SKM-1 treated with dmso at 0.1 percent for 144 hours (cell line): ENCODE results near the gene SYTL3.
A peak's percentile ranks its signal among the peaks of the same experiment; 100 is the strongest.
"Not testable (repeated sequence)": the region's sequence is repeated elsewhere in the genome, so short reads cannot be mapped to it uniquely, and the experiment has no call there.

ENCODE experiments used
- DNase-seq: peaks from one replicate; lab custom pipeline; 2025; ENCODE audit not compliant: unreplicated experiment; lab: John Stamatoyannopoulos, UW

The SYTL3 gene

DNA sequence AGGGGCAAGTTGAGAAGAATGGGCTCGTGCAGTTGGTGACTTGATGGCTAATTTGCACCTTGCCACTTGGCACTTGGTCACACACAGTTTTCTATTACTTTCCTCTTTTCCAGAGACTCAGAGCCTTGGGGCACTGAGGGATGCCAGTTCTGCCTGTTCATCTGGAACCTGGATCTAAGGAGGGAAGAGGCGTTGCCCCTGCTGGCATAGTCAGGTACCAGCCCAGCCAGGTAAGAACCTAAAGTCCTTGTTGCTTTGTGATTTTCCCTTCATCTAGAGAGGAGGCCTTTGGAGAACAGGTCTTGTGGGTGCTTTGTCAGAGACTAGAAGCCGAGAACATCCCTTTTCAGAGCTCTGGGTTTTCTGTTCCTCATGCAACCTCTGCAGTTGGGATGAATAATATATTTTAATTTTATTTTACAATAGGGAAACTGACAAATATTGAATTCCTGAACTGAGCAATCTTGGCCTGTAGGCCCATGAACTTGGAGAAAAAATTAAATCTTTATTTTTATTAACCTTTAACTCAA is 11.4 kb downstream of the SYTL3 start:
- no peak for DNase-seq

- no peak for DNase-seq
Observed at GRCh38 chr6:158662607-158662953, 12.7 kb downstream of the SYTL3 start.

DNA sequence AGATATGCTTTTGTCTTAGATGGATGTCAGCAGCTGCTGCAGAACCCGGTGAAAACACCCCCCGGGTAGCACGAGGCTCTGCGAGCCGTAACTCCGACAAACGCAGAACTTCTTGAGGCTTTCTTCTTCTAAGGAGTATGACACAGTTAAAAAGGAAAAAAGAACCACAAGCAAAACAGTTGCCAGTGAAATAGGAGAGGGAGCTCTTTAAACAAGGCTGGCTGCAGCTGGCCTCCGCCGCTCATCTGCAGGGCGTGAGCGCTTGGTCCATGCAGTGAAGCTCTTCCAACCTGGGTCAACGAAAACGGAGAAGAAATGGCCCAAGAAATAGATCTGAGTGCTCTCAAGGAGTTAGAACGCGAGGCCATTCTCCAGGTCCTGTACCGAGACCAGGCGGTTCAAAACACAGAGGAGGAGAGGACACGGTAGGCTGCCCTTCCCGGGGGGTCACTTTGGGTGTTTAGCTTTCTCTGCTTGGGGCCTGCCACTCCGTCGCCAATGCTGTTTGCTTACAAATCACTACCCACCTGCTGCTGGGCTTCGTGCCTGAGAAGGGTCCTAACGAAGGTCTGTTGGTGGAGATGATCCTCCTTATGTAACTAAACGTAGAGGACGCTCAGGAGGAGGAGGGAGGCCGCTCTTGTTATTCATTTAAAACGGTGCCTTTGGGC is 13.2 kb downstream of the SYTL3 start:
- no peak for DNase-seq

DNA sequence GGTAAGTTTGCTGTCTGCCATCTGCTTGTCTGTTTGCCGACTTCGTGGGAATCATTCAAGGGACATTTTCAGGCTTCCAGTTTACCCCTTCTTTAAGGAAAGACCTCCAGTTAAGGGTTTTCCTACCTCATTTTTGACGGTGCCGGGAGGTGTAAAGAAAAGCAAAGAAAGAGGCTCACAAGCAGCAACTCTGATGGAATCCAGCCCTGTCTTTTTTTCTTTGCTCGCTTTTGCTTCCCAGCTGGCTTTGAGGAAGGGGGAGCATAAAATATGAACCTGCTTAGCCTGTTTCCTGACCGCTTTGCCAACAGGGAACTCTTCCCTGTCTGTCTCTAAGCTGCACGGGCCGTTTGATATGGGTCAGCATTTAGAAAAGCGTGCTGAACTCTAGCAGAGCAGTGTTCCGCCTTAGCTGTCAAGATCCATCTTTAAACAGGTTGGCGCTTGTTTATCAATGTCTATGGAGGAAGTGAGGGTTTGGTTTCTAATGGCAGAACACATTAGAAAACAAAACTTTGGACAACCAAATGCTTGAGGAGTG is 13.8 kb downstream of the SYTL3 start:
- DNase-seq, result no peak

GRCh38 chr6:158665332-158665731 is 15.5 kb downstream of the SYTL3 start:
- no peak for DNase-seq

GRCh38 chr6:158666628-158667359 is 16.9 kb downstream of the SYTL3 start:
- peak; percentile 99 for DNase-seq

- no peak for DNase-seq
Observed at GRCh38 chr6:158667360-158667981, 17.6 kb downstream of the SYTL3 start.

DNA sequence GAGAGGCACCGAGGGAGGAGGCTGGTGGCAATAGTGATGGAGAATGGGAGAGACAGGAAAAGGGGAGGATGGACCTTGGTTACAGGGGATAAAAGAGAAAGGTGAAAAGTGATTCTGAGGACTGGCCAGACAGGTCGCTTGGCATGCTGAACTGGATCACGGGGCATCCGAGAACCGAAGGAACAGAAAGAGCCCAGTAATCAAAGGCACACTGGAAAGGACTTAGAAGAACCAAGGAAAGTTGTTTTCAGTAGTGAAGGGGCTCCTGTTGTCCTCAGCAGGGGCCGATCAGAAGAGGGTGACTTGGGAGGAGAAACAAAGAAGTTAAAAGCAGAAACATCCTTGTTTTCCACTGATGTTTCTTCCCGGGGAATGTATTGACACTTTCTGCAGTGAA is 18.9 kb downstream of the SYTL3 start:
- no peak for DNase-seq

- DNase-seq, result no peak
Observed at GRCh38 chr6:158669145-158670035, 19.5 kb downstream of the SYTL3 start.

- not testable (repeated sequence) for DNase-seq
Observed at GRCh38 chr6:158672119-158672518, 22.3 kb downstream of the SYTL3 start.

DNA sequence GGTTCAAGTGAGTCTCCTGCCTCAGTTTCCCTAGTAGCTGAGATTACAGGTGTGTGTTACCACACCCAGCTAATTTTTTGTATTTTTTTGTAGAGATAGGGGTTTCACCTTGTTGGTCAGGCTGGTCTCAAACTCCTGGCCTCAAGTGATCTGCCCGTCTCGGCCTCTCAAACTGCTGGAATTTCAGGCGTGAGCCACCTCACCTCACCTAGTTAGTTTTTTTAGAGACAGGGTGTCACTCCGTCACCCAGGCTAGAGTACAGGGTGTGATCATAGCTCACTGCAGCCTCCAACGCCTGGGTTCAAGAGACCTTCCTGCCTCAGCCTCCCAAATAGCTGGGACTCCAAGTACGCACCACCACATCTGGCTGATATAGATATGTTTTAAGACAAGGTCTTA is 22.9 kb downstream of the SYTL3 start:
- no peak for DNase-seq

GRCh38 chr6:158674342-158675131 is 24.7 kb downstream of the SYTL3 start:
- DNase-seq, result no peak

- DNase-seq, result not testable (repeated sequence)
Observed at GRCh38 chr6:158677094-158677493, 27.2 kb downstream of the SYTL3 start.

DNA sequence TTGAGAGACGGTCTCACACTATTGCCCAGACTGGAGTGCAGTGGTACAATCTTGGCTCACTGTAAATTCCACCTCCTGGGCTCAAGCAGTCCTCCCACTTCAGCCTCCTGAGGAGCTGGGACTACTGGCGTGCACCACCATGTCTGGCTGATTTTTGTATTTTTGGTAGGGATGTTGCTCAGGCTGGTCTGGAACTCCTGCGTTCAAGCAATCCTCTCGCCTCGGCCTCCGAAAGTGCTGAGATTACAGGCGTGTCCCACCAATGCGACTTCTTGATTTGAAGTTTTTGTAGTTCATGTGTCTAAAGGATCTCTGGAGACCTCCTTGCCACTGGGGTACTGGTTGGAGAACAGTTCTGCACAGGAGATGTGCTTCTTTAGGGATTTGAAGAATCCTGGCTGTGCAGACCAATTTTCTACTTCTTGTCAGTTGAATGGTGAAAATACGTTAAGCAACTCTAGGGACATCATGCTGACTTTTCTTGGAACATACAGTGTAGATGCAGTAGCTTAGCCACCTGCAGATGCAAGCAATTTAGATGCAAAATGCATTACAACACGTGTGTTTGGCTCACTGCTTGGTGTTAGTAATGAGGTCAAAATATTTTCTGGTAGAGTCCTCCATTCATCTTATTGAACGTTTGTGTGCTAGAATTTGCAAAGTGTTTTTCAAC is 28.2 kb downstream of the SYTL3 start:
- no peak for DNase-seq

GRCh38 chr6:158680015-158680414 is 30.2 kb downstream of the SYTL3 start:
- no peak for DNase-seq

DNA sequence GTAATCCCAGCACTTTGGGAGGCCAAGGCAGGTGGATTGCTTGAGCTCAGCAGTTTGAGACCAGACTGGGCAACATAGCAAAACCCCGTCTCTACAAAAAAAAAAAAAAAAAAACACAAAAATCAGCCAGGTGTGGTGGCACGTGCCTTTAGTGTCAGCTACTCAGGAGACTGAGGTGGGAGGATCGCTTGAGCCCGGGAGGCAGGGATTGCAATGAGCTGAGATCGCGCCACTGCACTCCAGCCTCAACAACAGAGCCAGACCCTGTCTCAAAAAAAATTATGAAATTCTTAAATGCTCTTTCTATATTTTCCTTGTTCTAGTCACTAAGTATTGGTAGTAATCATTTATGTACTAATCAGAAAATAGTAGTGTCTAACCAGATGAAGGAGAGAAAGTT is 30.6 kb downstream of the SYTL3 start:
- no peak for DNase-seq

- no peak for DNase-seq
Observed at GRCh38 chr6:158684311-158684710, 34.5 kb downstream of the SYTL3 start.

DNA sequence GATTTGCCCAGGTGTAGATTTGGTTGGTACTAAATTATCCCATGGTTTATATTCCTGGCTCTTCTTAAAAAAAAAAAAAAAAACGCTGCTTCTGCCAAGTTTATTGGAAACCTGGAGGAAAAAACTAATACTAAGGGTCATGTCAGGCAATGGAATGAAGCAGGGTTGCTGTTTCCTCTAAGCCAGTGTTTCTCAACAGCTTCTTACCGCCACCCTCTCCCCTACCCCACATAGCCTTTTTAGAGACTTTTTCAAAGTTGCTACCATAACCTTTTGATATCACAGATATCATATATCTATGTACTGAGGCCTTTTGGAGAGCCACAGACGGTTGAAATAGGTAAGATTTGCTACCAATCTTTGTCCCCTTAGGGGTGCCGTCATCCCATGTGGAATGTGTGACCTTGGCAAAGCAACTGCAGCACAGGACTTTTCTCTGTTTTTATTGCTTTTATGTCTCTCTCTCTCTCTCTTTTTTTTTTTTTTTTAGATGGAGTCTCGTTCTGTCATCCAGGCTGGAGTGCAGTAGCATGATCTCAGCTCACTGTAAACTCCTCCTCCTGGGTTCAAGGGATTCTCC is 35.0 kb downstream of the SYTL3 start:
- no peak for DNase-seq

- no peak for DNase-seq
Observed at GRCh38 chr6:158686311-158686710, 36.5 kb downstream of the SYTL3 start.
